ENCODE results near the gene DNAH8.
"Not testable (repeated sequence)": the region's sequence is repeated elsewhere in the genome, so short reads cannot be mapped to it uniquely, and the experiment has no call there.

The DNAH8 gene
- 0 to 1.7 (median 0.34) reads per million in 4 experiments for total RNA-seq

GRCh38 chr6:38715016-38715689 is at the start of gene DNAH8:
TSS of gene DNAH8 (plus strand) at chr6:38715311. CDS start at chr6:38722810, 7,499 bp downstream.
- DNase-seq: no peak

- DNase-seq: no peak
These were observed 43.1 kb upstream of the DNAH8 start for GRCh38 chr6:38671885-38672467.

- no peak for DNase-seq
These were observed 41.5 kb upstream of the DNAH8 start for GRCh38 chr6:38673397-38674165.

GRCh38 chr6:38676236-38676973 is 38.7 kb upstream of the DNAH8 start:
- DNase-seq: no peak

- no peak for DNase-seq
These were observed 38.1 kb upstream of the DNAH8 start for GRCh38 chr6:38676974-38677544.

GRCh38 chr6:38678178-38678760 is 36.8 kb upstream of the DNAH8 start:
- DNase-seq: no peak

GRCh38 chr6:38679668-38680067 is 35.4 kb upstream of the DNAH8 start:
- DNase-seq: no peak

- DNase-seq: no peak
These were observed 33.3 kb upstream of the DNAH8 start for GRCh38 chr6:38681850-38682249.

- DNase-seq: no peak
These were observed 30.9 kb upstream of the DNAH8 start for GRCh38 chr6:38684237-38684636.

GRCh38 chr6:38684904-38685303 is 30.2 kb upstream of the DNAH8 start:
- no peak for DNase-seq

- no peak for DNase-seq
These were observed 28.7 kb upstream of the DNAH8 start for GRCh38 chr6:38686270-38687042.

- no peak for DNase-seq
These were observed 28.1 kb upstream of the DNAH8 start for GRCh38 chr6:38687043-38687353.

GRCh38 chr6:38687549-38687948 is 27.6 kb upstream of the DNAH8 start:
- no peak for DNase-seq

GRCh38 chr6:38688579-38689087 is 26.5 kb upstream of the DNAH8 start:
- DNase-seq: no peak

GRCh38 chr6:38695227-38695900 is 19.7 kb upstream of the DNAH8 start:
- no peak for DNase-seq

GRCh38 chr6:38695933-38696332 is 19.2 kb upstream of the DNAH8 start:
- DNase-seq: no peak

GRCh38 chr6:38696345-38696744 is 18.8 kb upstream of the DNAH8 start:
- no peak for DNase-seq

- DNase-seq: no peak
These were observed 17.3 kb upstream of the DNAH8 start for GRCh38 chr6:38697846-38698245.

GRCh38 chr6:38699702-38700101 is 15.4 kb upstream of the DNAH8 start:
- not testable (repeated sequence) for DNase-seq

- no peak for DNase-seq
These were observed 13.6 kb upstream of the DNAH8 start for GRCh38 chr6:38701551-38701950.
